Hepatocyte (in vitro differentiated cells): Measurements from ENCODE around the gene PTPRO.

Experiments used
- EZH2 ChIP-seq: fragments of 200-600 bp; sonication (generic); IDR thresholded peaks from 2 replicates; pipeline ENCODE4 v1.6.1; 2016; ENCODE audit warnings: antibody characterized with exemption, mild to moderate bottlenecking, borderline replicate concordance
- TF ChIP-seq, protein P1 (sequence below): fragments of 200-600 bp; sonication (generic); IDR thresholded peaks from 2 replicates; pipeline ENCODE4 v1.5.1; 2016; ENCODE audit warnings: antibody characterized with exemption, mild to moderate bottlenecking; ENCODE audit not compliant: poor library complexity

- TF ChIP-seq, protein P1, sequence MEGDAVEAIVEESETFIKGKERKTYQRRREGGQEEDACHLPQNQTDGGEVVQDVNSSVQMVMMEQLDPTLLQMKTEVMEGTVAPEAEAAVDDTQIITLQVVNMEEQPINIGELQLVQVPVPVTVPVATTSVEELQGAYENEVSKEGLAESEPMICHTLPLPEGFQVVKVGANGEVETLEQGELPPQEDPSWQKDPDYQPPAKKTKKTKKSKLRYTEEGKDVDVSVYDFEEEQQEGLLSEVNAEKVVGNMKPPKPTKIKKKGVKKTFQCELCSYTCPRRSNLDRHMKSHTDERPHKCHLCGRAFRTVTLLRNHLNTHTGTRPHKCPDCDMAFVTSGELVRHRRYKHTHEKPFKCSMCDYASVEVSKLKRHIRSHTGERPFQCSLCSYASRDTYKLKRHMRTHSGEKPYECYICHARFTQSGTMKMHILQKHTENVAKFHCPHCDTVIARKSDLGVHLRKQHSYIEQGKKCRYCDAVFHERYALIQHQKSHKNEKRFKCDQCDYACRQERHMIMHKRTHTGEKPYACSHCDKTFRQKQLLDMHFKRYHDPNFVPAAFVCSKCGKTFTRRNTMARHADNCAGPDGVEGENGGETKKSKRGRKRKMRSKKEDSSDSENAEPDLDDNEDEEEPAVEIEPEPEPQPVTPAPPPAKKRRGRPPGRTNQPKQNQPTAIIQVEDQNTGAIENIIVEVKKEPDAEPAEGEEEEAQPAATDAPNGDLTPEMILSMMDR = no peak
- TF ChIP-seq EZH2 = no peak
These were observed 219.8 kb downstream of the PTPRO start for GRCh38 chr12:15541996-15542631.
